Esophagus squamous epithelium (tissue), 5 donors: ENCODE results near the gene PTPRG. TPM values are rescaled to one million over a fixed set of nuclear protein-coding genes. Genes with fewer than 3 reads are reported as not detected.

ENCODE experiments used
- DNase-seq: peaks from one replicate; lab custom pipeline; 2025; lab: John Stamatoyannopoulos, UW
- H3K27ac ChIP-seq, 4 donors: fragments of 200-600 bp; sonication (generic); one replicate each; pipeline ENCODE4 v1.5.1; 2016 to 2019; ENCODE audit warnings: mild to moderate bottlenecking in 1 of 4
- H3K27me3 ChIP-seq, 4 donors: fragments of 200-600 bp; sonication (generic); 1 replicate in 3 of 4; 2 replicates in 1 of 4; pipeline versions ENCODE4 v1.5.1 to v1.6.0; 2017 to 2021; ENCODE audit warnings: antibody characterized with exemption in 1 of 4
- H3K36me3 ChIP-seq, 3 donors: fragments of 200-600 bp; sonication (generic); one replicate each; pipeline ENCODE4 v1.5.1; 2016 to 2019
- H3K4me1 ChIP-seq, 3 donors: fragments of 200-600 bp; sonication (generic); one replicate each; pipeline ENCODE4 v1.5.1; 2017 to 2019
- H3K4me3 ChIP-seq, 4 donors: fragments of 200-600 bp; sonication (generic); 1 replicate in 3 of 4; 2 replicates in 1 of 4; pipeline ENCODE4 v1.5.1; 2016 to 2019; ENCODE audit warnings: mild to moderate bottlenecking in 2 of 4, moderate library complexity in 1 of 4
- H3K9me3 ChIP-seq, 3 donors: fragments of 200-600 bp; sonication (generic); one replicate each; pipeline ENCODE4 v1.5.1; 2016 to 2019
- CTCF ChIP-seq, 6 experiments: fragments of 450-650 bp in 4 of 6; fragments of 200-600 bp in 2 of 6; sonication (generic) in 2 of 6; IDR thresholded peaks; one replicate each; pipeline ENCODE4 v1.5.1; 2016 to 2019; ENCODE audit warnings: antibody characterized with exemption in 6 of 6, mild to moderate bottlenecking in 4 of 6, moderate library complexity in 4 of 6
- POLR2A ChIP-seq, 4 donors: fragments of 450-650 bp; IDR thresholded peaks; one replicate each; pipeline ENCODE4 v1.6.1; 2017; ENCODE audit warnings: antibody characterized with exemption in 4 of 4, mild to moderate bottlenecking in 4 of 4, moderate library complexity in 3 of 4
- WGBS, 2 donors: methylation state at CpG; one replicate each; pipeline ENCODE4 v1.1.5; 2018; 5-methylcytosine and 5-hydroxymethylcytosine counted together
- intact Hi-C: fragments of 100-400 bp; cut with DNase I; formaldehyde crosslinking; loops from one replicate; pipeline ENCODE4 v1.15.0; 2022
- total RNA-seq, 4 donors: library from RNA; depleted of rRNA; stranded (reverse); fragments of >200 nt; gene quantifications; one replicate each; pipeline ENCODE4 v1.1.0, GENCODE V29; 2016
- donor health status: DM: yes; HTN: yes; CAD: no.

The PTPRG gene
- total RNA-seq, 4 donors from 2014 or later = 3.7 to 42.2 (median 15.2) TPM

- Histone ChIP-seq H3K36me3 (peaks cover 0 to 21% (median 0%) of the 10 kb centered on the region in 3 donors), H3K4me3 (no peak overlapping the region), H3K9me3 (no peaks in the 10 kb centered on the region), H3K4me1 (no peaks in the 10 kb centered on the region), H3K27me3 (no peaks in the 10 kb centered on the region), H3K27ac (no peak overlapping the region)
- intact Hi-C loops = no loop called here
- TF ChIP-seq CTCF (IDR thresholded peaks at IDR 0.05) (no peak), POLR2A (IDR thresholded peaks at IDR 0.05) (no peak)
- DNase-seq = no peak
These were observed 659.2 kb downstream of the PTPRG start for GRCh38 chr3:62220616-62221015.

- WGBS, 2 donors = 77 to 83% methylated on average over 2 of the region's 2 CpGs
- no peaks in the 10 kb centered on the region for H3K9me3 ChIP-seq
- intact Hi-C loops = no loop called here
These were observed 663.7 kb downstream of the PTPRG start for GRCh38 chr3:62225051-62225450.

GRCh38 chr3:62226601-62227339 lies 665.4 kb downstream of the PTPRG start:
- H3K27ac ChIP-seq = no peak overlapping the region
- 92 to 94% methylated on average over 6 of the region's 6 CpGs for WGBS, 2 donors
- intact Hi-C loops = no loop called here
- H3K27me3 ChIP-seq = no peaks in the 10 kb centered on the region
- no peak overlapping the region for H3K4me3 ChIP-seq
- no peak for TF ChIP-seq POLR2A (IDR thresholded peaks at IDR 0.05)
- no peak for TF ChIP-seq CTCF (IDR thresholded peaks at IDR 0.05)
- no peaks in the 10 kb centered on the region for H3K9me3 ChIP-seq
- H3K4me1 ChIP-seq = no peaks in the 10 kb centered on the region
- peaks cover 0 to under 1% (median 0%) of the 10 kb centered on the region in 3 donors for H3K36me3 ChIP-seq
- DNase-seq = no peak

More at GRCh38 chr3:62225051-62225450, 663.7 kb downstream of the PTPRG start:
- H3K27me3 ChIP-seq = no peaks in the 10 kb centered on the region
- H3K4me1 ChIP-seq = no peaks in the 10 kb centered on the region
- H3K4me3 ChIP-seq = no peak overlapping the region
- peaks cover 0 to 12% (median 0%) of the 10 kb centered on the region in 3 donors for H3K36me3 ChIP-seq
- TF ChIP-seq POLR2A (IDR thresholded peaks at IDR 0.05) (no peak), CTCF (IDR thresholded peaks at IDR 0.05) (no peak)
- H3K27ac ChIP-seq = no peak overlapping the region
- no peak for DNase-seq

GRCh38 chr3:62228467-62228866 lies 667.1 kb downstream of the PTPRG start:
- Histone ChIP-seq H3K4me1 (no peaks in the 10 kb centered on the region), H3K9me3 (no peaks in the 10 kb centered on the region), H3K27ac (no peak overlapping the region), H3K4me3 (no peak overlapping the region), H3K36me3 (no peaks in the 10 kb centered on the region), H3K27me3 (no peaks in the 10 kb centered on the region)
- DNase-seq = no peak
- TF ChIP-seq POLR2A (IDR thresholded peaks at IDR 0.05) (no peak), CTCF (IDR thresholded peaks at IDR 0.05) (no peak)
- WGBS, 2 donors = 81 to 83% methylated on average over 3 of the region's 3 CpGs
- intact Hi-C loops = no loop called here

- H3K4me3 ChIP-seq = no peak overlapping the region
- intact Hi-C loops = no loop called here
- no peak for DNase-seq
- no peaks in the 10 kb centered on the region for H3K36me3 ChIP-seq
- TF ChIP-seq CTCF (IDR thresholded peaks at IDR 0.05) (no peak), POLR2A (IDR thresholded peaks at IDR 0.05) (no peak)
- no peak overlapping the region for H3K27ac ChIP-seq
- H3K9me3 ChIP-seq = no peaks in the 10 kb centered on the region
- no peaks in the 10 kb centered on the region for H3K27me3 ChIP-seq
- no peaks in the 10 kb centered on the region for H3K4me1 ChIP-seq
- WGBS, 2 donors = 82 to 87% methylated on average over 5 of the region's 5 CpGs
These were observed 667.8 kb downstream of the PTPRG start for GRCh38 chr3:62229211-62229610.
